CD14-positive monocyte (primary cell): ENCODE results near the gene PRIMPOL. TPM values are rescaled to one million over a fixed set of nuclear protein-coding genes. Genes with fewer than 3 reads are reported as not detected.

ENCODE experiments used
- DNase-seq, 3 donors: peaks; one replicate each; pipeline ENCODE4 v3.0.0-alpha.2; 2011 to 2022
- H2AFZ ChIP-seq: 2 replicates; pipeline ENCODE4 v1.6.0; 2012; ENCODE audit warnings: mild to moderate bottlenecking, low read depth, low read length, inconsistent platforms; ENCODE audit not compliant: insufficient read depth, poor library complexity, severe bottlenecking
- H3K27ac ChIP-seq, 2 donors: 1 replicate in 1 of 2; 2 replicates in 1 of 2; pipeline ENCODE4 v1.5.1; 2012 to 2013; ENCODE audit warnings: low read length in 2 of 2, control low read depth in 1 of 2, inconsistent platforms in 1 of 2, low read depth in 1 of 2, mild to moderate bottlenecking in 1 of 2
- H3K27me3 ChIP-seq, 2 donors: one replicate each; pipeline versions ENCODE4 v1.6.0 to v1.6.1; 2011 to 2013; ENCODE audit warnings: low read length in 2 of 2; ENCODE audit not compliant: control insufficient read depth in 2 of 2, insufficient read depth in 2 of 2
- H3K36me3 ChIP-seq, 2 donors: replicated peaks in 1 of 2; 1 replicate in 1 of 2; 2 replicates in 1 of 2; pipeline versions ENCODE4 v1.5.1 to v1.6.1; 2012 to 2013; ENCODE audit warnings: low read length in 2 of 2, control low read depth in 1 of 2, inconsistent platforms in 1 of 2, mild to moderate bottlenecking in 1 of 2; ENCODE audit not compliant: insufficient read depth in 2 of 2, control insufficient read depth in 1 of 2
- H3K4me1 ChIP-seq, 2 donors: 1 replicate in 1 of 2; 2 replicates in 1 of 2; pipeline versions ENCODE4 v1.5.1 to v1.6.1; 2012 to 2013; ENCODE audit warnings: low read length in 2 of 2, control low read depth in 1 of 2, inconsistent platforms in 1 of 2, mild to moderate bottlenecking in 1 of 2, moderate library complexity in 1 of 2; ENCODE audit not compliant: insufficient read depth in 2 of 2, control insufficient read depth in 1 of 2
- H3K4me2 ChIP-seq: replicated peaks from 2 replicates; pipeline ENCODE3; 2012; ENCODE audit warnings: low read length, moderate library complexity, mild to moderate bottlenecking; ENCODE audit not compliant: poor library complexity, severe bottlenecking; ENCODE audit errors: extremely low read depth
- H3K4me3 ChIP-seq, 3 experiments: fragments of 200-600 bp in 1 of 3; sonication (generic) in 1 of 3; replicated peaks in 1 of 3; 1 replicate in 2 of 3; 2 replicates in 1 of 3; pipeline ENCODE4 v1.5.1; 2011 to 2013; ENCODE audit warnings: low read length in 3 of 3, mild to moderate bottlenecking in 3 of 3, control low read depth in 2 of 3, low read depth in 2 of 3, inconsistent platforms in 1 of 3, moderate library complexity in 1 of 3
- H3K79me2 ChIP-seq: 2 replicates; pipeline ENCODE4 v1.6.0; 2012; ENCODE audit warnings: mild to moderate bottlenecking, control low read depth, inconsistent platforms, low read length, moderate library complexity; ENCODE audit not compliant: insufficient read depth
- H3K9ac ChIP-seq: 2 replicates; pipeline ENCODE4 v1.6.0; 2017; ENCODE audit warnings: low read length, mild to moderate bottlenecking; ENCODE audit not compliant: insufficient read depth, poor library complexity, severe bottlenecking
- H3K9me3 ChIP-seq, 2 donors: replicated peaks in 1 of 2; 1 replicate in 1 of 2; 2 replicates in 1 of 2; pipeline versions ENCODE4 v1.5.1 to v1.6.1; 2012 to 2013; ENCODE audit warnings: low read length in 2 of 2, control low read depth in 1 of 2; ENCODE audit not compliant: control insufficient read depth in 1 of 2, insufficient read depth in 1 of 2
- H4K20me1 ChIP-seq: 2 replicates; pipeline ENCODE4 v1.6.0; 2012; ENCODE audit warnings: mild to moderate bottlenecking, low read length, control low read depth, moderate library complexity; ENCODE audit not compliant: insufficient read depth
- H3K27ac Mint-ChIP-seq, 7 donors: one replicate each; pipeline ENCODE4 v1.8.0; 2020; ENCODE audit warnings: mild to moderate bottlenecking in 7 of 7, mixed read lengths in 7 of 7, moderate library complexity in 6 of 7, inconsistent platforms in 2 of 7
- H3K27me3 Mint-ChIP-seq, 3 donors: one replicate each; pipeline ENCODE4 v1.8.0; 2021 to 2022; ENCODE audit warnings: low read depth in 3 of 3, mild to moderate bottlenecking in 3 of 3, mixed read lengths in 3 of 3, moderate library complexity in 3 of 3, inconsistent platforms in 1 of 3
- H3K36me3 Mint-ChIP-seq, 2 donors: one replicate each; pipeline ENCODE4 v1.8.0; 2020; ENCODE audit warnings: mixed read lengths in 2 of 2, inconsistent platforms in 1 of 2, mild to moderate bottlenecking in 1 of 2
- H3K4me1 Mint-ChIP-seq: one replicate; pipeline ENCODE4 v1.8.0; 2020; ENCODE audit warnings: mild to moderate bottlenecking, mixed read lengths
- H3K4me3 Mint-ChIP-seq, 2 donors: one replicate each; pipeline ENCODE4 v1.8.0; 2020; ENCODE audit warnings: mild to moderate bottlenecking in 2 of 2, mixed read lengths in 2 of 2, moderate library complexity in 1 of 2
- H3K9me3 Mint-ChIP-seq, 7 donors: one replicate each; pipeline ENCODE4 v1.8.0; 2020 to 2022; ENCODE audit warnings: mixed read lengths in 7 of 7, mild to moderate bottlenecking in 6 of 7, moderate library complexity in 6 of 7, inconsistent platforms in 2 of 7
- CTCF ChIP-seq: fragments of 200-600 bp; IDR thresholded peaks from one replicate; pipeline ENCODE4 v1.8.0; 2022; ENCODE audit warnings: antibody characterized with exemption, mild to moderate bottlenecking
- WGBS: methylation state at CpG from one replicate; pipeline ENCODE4 v1.1.5; 2013; ENCODE audit warnings: missing lambda C conversion rate; ENCODE audit not compliant: insufficient coverage; 5-methylcytosine and 5-hydroxymethylcytosine counted together
- intact Hi-C, 2 donors: fragments of 100-400 bp; cut with micrococcal nuclease; formaldehyde crosslinking; loops; one replicate each; pipeline versions ENCODE4 v1.15.0 to v1.15.1; 2023
- polyA plus RNA-seq, 3 donors: library from polyadenylated mRNA; depleted of rRNA in 1 of 3; unstranded in 2 of 3; stranded (reverse) in 1 of 3; fragments of 300-500 nt in 2 of 3; fragments of >200 nt in 1 of 3; fragmentation: Illumina TruSeq in 2 of 3; gene quantifications; 1 replicate in 2 of 3; 2 replicates in 1 of 3; pipeline ENCODE4 v1.2.3, GENCODE V29; 2012 to 2021

PRIMPOL gene
- polyA plus RNA-seq, 3 donors = 7.0 to 10.5 (median 10.0) TPM

GRCh38 chr4:184699941-184700340 lies 50.4 kb downstream of the PRIMPOL start:
- Mint-ChIP-seq H3K9me3 (no peaks in the 10 kb centered on the region), H3K36me3 (peaks cover 43 to 44% of the 10 kb centered on the region in 2 donors), H3K27me3 (no peaks in the 10 kb centered on the region), H3K27ac (no peak overlapping the region), H3K4me3 (no peak overlapping the region), H3K4me1 (no peaks in the 10 kb centered on the region)
- no CpG with 5 or more reads among the region's 4 CpGs for WGBS
- peak overlapping the region in 1 of 2 donors; percentile 9 for H3K27ac ChIP-seq
- no peaks in the 10 kb centered on the region for H3K9me3 ChIP-seq
- H3K27me3 ChIP-seq = no peaks in the 10 kb centered on the region
- no peaks in the 10 kb centered on the region for H3K4me1 ChIP-seq
- H4K20me1 ChIP-seq = no peaks in the 10 kb centered on the region
- peaks cover 5% of the 10 kb centered on the region for H3K79me2 ChIP-seq
- H3K4me2 ChIP-seq = no peak overlapping the region
- no peak for TF ChIP-seq CTCF
- H3K9ac ChIP-seq = no peak overlapping the region
- intact Hi-C loops = no loop called here
- DNase-seq = no peak
- H2AFZ ChIP-seq = no peak overlapping the region
- H3K36me3 ChIP-seq = peaks cover 7 to 81% of the 10 kb centered on the region in 2 donors
- H3K4me3 ChIP-seq = no peak overlapping the region

- H3K27ac Mint-ChIP-seq = no peak overlapping the region
- Histone ChIP-seq H3K27ac (no peak overlapping the region), H3K4me2 (no peak overlapping the region), H3K4me3 (no peak overlapping the region), H3K4me1 (no peaks in the 10 kb centered on the region), H3K9ac (no peak overlapping the region), H3K79me2 (peaks cover 5% of the 10 kb centered on the region), H3K36me3 (peaks cover 6 to 69% of the 10 kb centered on the region in 2 donors), H2AFZ (no peak overlapping the region), H3K9me3 (no peaks in the 10 kb centered on the region), H3K27me3 (no peaks in the 10 kb centered on the region), H4K20me1 (no peaks in the 10 kb centered on the region)
- WGBS = no CpG with 5 or more reads among the region's 2 CpGs
- H3K9me3 Mint-ChIP-seq = no peaks in the 10 kb centered on the region
- DNase-seq = no peak
- no peak overlapping the region for H3K4me3 Mint-ChIP-seq
- no peak for TF ChIP-seq CTCF
- H3K36me3 Mint-ChIP-seq = peaks cover 36 to 45% of the 10 kb centered on the region in 2 donors
- no peaks in the 10 kb centered on the region for H3K4me1 Mint-ChIP-seq
- no peaks in the 10 kb centered on the region for H3K27me3 Mint-ChIP-seq
- intact Hi-C loops = no loop called here
Measured at GRCh38 chr4:184702114-184702513, 52.6 kb downstream of the PRIMPOL start.
